HepG2 (cell line): ENCODE measurements around the gene ZSCAN26. TPM values are rescaled to one million over a fixed set of nuclear protein-coding genes. Genes with fewer than 3 reads are reported as not detected.

Source experiments
- ARID5B ChIP-seq: IDR thresholded peaks from 2 replicates; pipeline ENCODE4 v1.4.0; 2020; ENCODE audit warnings: mild to moderate bottlenecking, missing genetic modification reagents
- BCLAF1 ChIP-seq: fragments of 450-650 bp; IDR thresholded peaks from 2 replicates; pipeline ENCODE4 v1.6.1; 2017; ENCODE audit warnings: mild to moderate bottlenecking
- E2F2 ChIP-seq: sonication (generic); formaldehyde crosslinking; IDR thresholded peaks from 2 replicates; pipeline ENCODE4 v1.4.0; 2020; ENCODE audit warnings: missing genetic modification reagents, borderline replicate concordance
- ELF3 ChIP-seq: IDR thresholded peaks from 2 replicates; pipeline ENCODE4 v1.6.1; 2016; ENCODE audit warnings: missing genetic modification reagents, missing compliant biosample characterization
- NFIB ChIP-seq: sonication (generic); formaldehyde crosslinking; IDR thresholded peaks from 2 replicates; pipeline ENCODE4 v1.9.0; 2021; ENCODE audit warnings: missing genetic modification reagents, mild to moderate bottlenecking, borderline replicate concordance
- NR2F2 ChIP-seq: IDR thresholded peaks from 2 replicates; pipeline ENCODE4 v1.6.1; 2012; ENCODE audit warnings: low read depth, inconsistent platforms, borderline replicate concordance
- RFX1 ChIP-seq: fragments of 450-650 bp; IDR thresholded peaks from 2 replicates; pipeline ENCODE4 v1.6.1; 2017
- SNAPC5 ChIP-seq: sonication (generic); formaldehyde crosslinking; IDR thresholded peaks from 2 replicates; pipeline ENCODE4 v1.8.1; 2023; ENCODE audit warnings: mild to moderate bottlenecking, missing genetic modification reagents, borderline replicate concordance
- SOX5 ChIP-seq: IDR thresholded peaks from 2 replicates; pipeline ENCODE4 v1.6.1; 2016; ENCODE audit warnings: borderline replicate concordance
- SP4 ChIP-seq: sonication (generic); formaldehyde crosslinking; IDR thresholded peaks from 2 replicates; pipeline ENCODE4 v1.8.1; 2023; ENCODE audit warnings: mild to moderate bottlenecking, missing genetic modification reagents
- SRSF1 ChIP-seq: fragments of 200-400 bp; formaldehyde crosslinking; optimal IDR thresholded peaks from 2 replicates; pipeline ENCODE3; 2017; ENCODE audit warnings: mild to moderate bottlenecking, low read depth, low read length, moderate library complexity
- SSRP1 ChIP-seq: IDR thresholded peaks from 2 replicates; pipeline ENCODE4 v1.6.1; 2016; ENCODE audit warnings: control low read depth
- ZBTB46 ChIP-seq: sonication (generic); formaldehyde crosslinking; IDR thresholded peaks from 2 replicates; pipeline ENCODE4 v1.4.0; 2020; ENCODE audit warnings: mild to moderate bottlenecking, missing genetic modification reagents, borderline replicate concordance
- ZNF343 ChIP-seq: sonication (generic); formaldehyde crosslinking; IDR thresholded peaks from 2 replicates; pipeline ENCODE4 v1.4.0; 2020; ENCODE audit warnings: mild to moderate bottlenecking, missing genetic modification reagents
- ZNF563 ChIP-seq: sonication (generic); formaldehyde crosslinking; IDR thresholded peaks from 2 replicates; pipeline ENCODE4 v1.8.0; 2022; ENCODE audit warnings: mild to moderate bottlenecking, moderate library complexity, missing genetic modification reagents
- polyA plus RNA-seq, 8 experiments: library from polyadenylated mRNA; depleted of rRNA in 3 of 8; stranded (reverse) in 7 of 8; unstranded in 1 of 8; fragments of >200 nt; fragmentation: Illumina TruSeq in 4 of 8; extraction: Trizol in 4 of 8; gene quantifications; 2 replicates each; pipeline versions ENCODE4 v1.2.1 to v1.2.3, GENCODE V29; 2011 to 2016; ENCODE audit warnings: low read depth in 4 of 8, missing spikeins in 1 of 8, mixed read lengths in 1 of 8; ENCODE audit not compliant: insufficient read depth in 1 of 8
- total RNA-seq, 5 experiments: library from RNA; depleted of rRNA; stranded (reverse); fragments of >200 nt; fragmentation: Illumina TruSeq; extraction: Trizol; gene quantifications; 2 replicates each; pipeline ENCODE4 v1.2.3, GENCODE V29; 2016; ENCODE audit warnings: low read depth in 1 of 5

ZSCAN26 gene
- total and polyA plus RNA-seq, 2 of the 13 experiments (the other 11 are each of a cell fraction or from before 2014, with no cell fraction given): 12.0 to 15.6 TPM

GRCh38 chr6:28266962-28267694 is at the start of gene ZSCAN26 (continued):
- TF ChIP-seq ZNF563 (peak; percentile 86), SOX5 (CRISPR knock-in tag) (peak; percentile 55; the same call in 1 of the 2 replicates), SSRP1 (CRISPR knock-in tag) (no peak), NFIB (CRISPR knock-in tag) (no peak), RFX1 (no peak), ARID5B (CRISPR knock-in tag) (peak; percentile 89), BCLAF1 (no peak), ELF3 (CRISPR knock-in tag) (peak; percentile 74), SRSF1 (peak; percentile 85), ZBTB46 (no peak), NR2F2 (no peak), ZNF343 (CRISPR knock-in tag) (0 out of 2 replicates have a peak, but pooled peaks have one; percentile 69), SP4 (peak; percentile 74; the same call in 1 of the 2 replicates), SNAPC5 (no peak), E2F2 (CRISPR knock-in tag) (peak; percentile 96; the same call in 1 of the 2 replicates)
